ENCODE measurements around the gene TBX19. TPM values are rescaled to one million over a fixed set of nuclear protein-coding genes. Genes with fewer than 3 reads are reported as not detected.

Gene TBX19
- total and polyA plus RNA-seq, 2 of the 8 experiments (the other 6 are each of a cell fraction or from before 2014, with no cell fraction given), result 1.0 to 1.8 TPM

- no peak for TF ChIP-seq CBX5 (IDR thresholded peaks at IDR 0.05; ENCODE audit: low read depth, low read length)
- TF ChIP-seq SIRT6 (IDR thresholded peaks at IDR 0.05; ENCODE audit: low read length), result no peak
- TF ChIP-seq EGR1 (IDR thresholded peaks at IDR 0.05; ENCODE audit: borderline replicate concordance, low read depth, low read length), result no peak
Measured at GRCh38 chr1:168303716-168304540, 23.3 kb downstream of the TBX19 start (continued).

Data from H1 (cell line).